H1 (cell line): ENCODE results near the gene RBM47. TPM values are rescaled to one million over a fixed set of nuclear protein-coding genes. Genes with fewer than 3 reads are reported as not detected.

ENCODE experiments used
- CTCF ChIA-PET: fragments of 300-600 bp; sonication (Branson Sonifier 250); formaldehyde crosslinking; loops from one replicate; lab custom pipeline; 2021; ENCODE audit not compliant: partially characterized antibody; lab: Charles Lee
- POLR2A ChIA-PET: fragments of 300-600 bp; sonication (Branson Sonifier 250); formaldehyde crosslinking; loops from one replicate; lab custom pipeline; 2021; ENCODE audit warnings: inconsistent platforms; ENCODE audit not compliant: partially characterized antibody; lab: Charles Lee
- DNase-seq, 2 experiments: peaks; one replicate each; pipeline versions ENCODE4 v3.0.0 to v3.0.0-alpha.2; 2010 to 2022; ENCODE audit warnings: low spot score in 2 of 2, low read depth in 1 of 2, mixed read lengths in 1 of 2
- FAIRE-seq: peaks from 2 replicates; lab custom pipeline; 2011; peaks lifted over from hg19 to GRCh38; lab: Jason Lieb, UNC
- H2AFZ ChIP-seq: 2 replicates; pipeline ENCODE4 v1.8.1; 2012; ENCODE audit warnings: low read length, inconsistent platforms
- H2AK5ac ChIP-seq: 2 replicates; pipeline ENCODE4 v1.6.1; 2013; ENCODE audit warnings: low read depth, low read length
- H2BK120ac ChIP-seq: replicated peaks from 2 replicates; pipeline ENCODE3; 2013; ENCODE audit warnings: low read depth, low read length, inconsistent platforms
- H2BK12ac ChIP-seq: 2 replicates; pipeline ENCODE4 v1.6.1; 2013; ENCODE audit warnings: low read depth, low read length
- H2BK15ac ChIP-seq: 2 replicates; pipeline ENCODE4 v1.6.1; 2013; ENCODE audit warnings: low read length
- H2BK20ac ChIP-seq: 2 replicates; pipeline ENCODE4 v1.6.1; 2013; ENCODE audit warnings: low read length
- H2BK5ac ChIP-seq: 2 replicates; pipeline ENCODE4 v1.6.1; 2013; ENCODE audit warnings: low read depth, low read length
- H3K14ac ChIP-seq: 2 replicates; pipeline ENCODE4 v1.6.1; 2013; ENCODE audit warnings: inconsistent platforms; ENCODE audit not compliant: insufficient read length
- H3K18ac ChIP-seq: 2 replicates; pipeline ENCODE4 v1.6.1; 2013; ENCODE audit warnings: low read length; ENCODE audit errors: extremely low read depth
- H3K23ac ChIP-seq: 2 replicates; pipeline ENCODE4 v1.6.1; 2013; ENCODE audit warnings: inconsistent platforms; ENCODE audit not compliant: insufficient read length
- H3K23me2 ChIP-seq: 2 replicates; pipeline ENCODE4 v1.6.1; 2013; ENCODE audit warnings: low read depth, low read length
- H3K27ac ChIP-seq: 2 replicates; pipeline ENCODE4 v1.6.1; 2011; ENCODE audit warnings: low read depth, low read length, inconsistent platforms
- H3K27me3 ChIP-seq, 4 experiments: replicated peaks in 1 of 4; 1 replicate in 1 of 4; 2 replicates in 3 of 4; pipeline versions ENCODE4 v1.6.1 to v1.8.1; 2011 to 2013; ENCODE audit warnings: low read length in 3 of 4, mild to moderate bottlenecking in 3 of 4, inconsistent platforms in 2 of 4, mixed read lengths in 2 of 4, moderate library complexity in 1 of 4; ENCODE audit not compliant: control insufficient read depth in 3 of 4, insufficient read depth in 3 of 4; ENCODE audit errors: extremely low read depth in 1 of 4
- H3K36me3 ChIP-seq, 4 experiments: 2 replicates each; pipeline versions ENCODE4 v1.6.1 to v1.8.1; 2011 to 2013; ENCODE audit warnings: mild to moderate bottlenecking in 4 of 4, low read length in 3 of 4, moderate library complexity in 2 of 4, control low read depth in 1 of 4, inconsistent platforms in 1 of 4; ENCODE audit not compliant: insufficient read depth in 4 of 4, control insufficient read depth in 2 of 4
- H3K4ac ChIP-seq: replicated peaks from 2 replicates; pipeline ENCODE3; 2013; ENCODE audit warnings: low read length, low read depth, mixed read lengths, inconsistent platforms; ENCODE audit not compliant: insufficient read length
- H3K4me1 ChIP-seq, 4 experiments: replicated peaks in 1 of 4; 1 replicate in 1 of 4; 2 replicates in 3 of 4; pipeline versions ENCODE4 v1.6.1 to v1.8.1; 2011 to 2013; ENCODE audit warnings: low read length in 3 of 4, inconsistent platforms in 2 of 4, mixed read lengths in 1 of 4; ENCODE audit not compliant: insufficient read depth in 4 of 4, control insufficient read depth in 3 of 4
- H3K4me2 ChIP-seq, 2 experiments: 2 replicates each; pipeline versions ENCODE4 v1.6.1 to v1.8.1; 2011 to 2013; ENCODE audit warnings: low read depth in 2 of 2, low read length in 2 of 2, control low read depth in 1 of 2, inconsistent platforms in 1 of 2, mild to moderate bottlenecking in 1 of 2; ENCODE audit not compliant: insufficient read depth in 1 of 2
- H3K4me3 ChIP-seq, 4 experiments: fragments of 200-600, 300-600 bp in 1 of 4; sonication (generic), shearing (Covaris generic), sonication (Bioruptor Twin) in 1 of 4; 2 replicates each; pipeline versions ENCODE4 v1.5.1 to v1.8.1; 2011 to 2016; ENCODE audit warnings: low read length in 4 of 4, low read depth in 3 of 4, control low read depth in 2 of 4, inconsistent platforms in 2 of 4, mild to moderate bottlenecking in 2 of 4, mixed read lengths in 1 of 4, moderate library complexity in 1 of 4; ENCODE audit not compliant: insufficient read depth in 2 of 4; ENCODE audit errors: extremely low read depth in 1 of 4
- H3K56ac ChIP-seq: replicated peaks from 2 replicates; pipeline ENCODE3; 2013; ENCODE audit warnings: low read depth, mild to moderate bottlenecking, mixed read lengths, low read length, inconsistent platforms; ENCODE audit not compliant: insufficient read length
- H3K79me1 ChIP-seq: 2 replicates; pipeline ENCODE4 v1.6.1; 2013; ENCODE audit warnings: low read depth, low read length, control low read depth
- H3K79me2 ChIP-seq, 2 experiments: 2 replicates each; pipeline versions ENCODE4 v1.6.1 to v1.8.1; 2012 to 2013; ENCODE audit warnings: low read length in 2 of 2, mild to moderate bottlenecking in 2 of 2, inconsistent platforms in 1 of 2; ENCODE audit not compliant: insufficient read depth in 2 of 2, control insufficient read depth in 1 of 2
- H3K9ac ChIP-seq, 4 experiments: replicated peaks in 1 of 4; 1 replicate in 1 of 4; 2 replicates in 3 of 4; pipeline versions ENCODE4 v1.6.1 to v1.8.1; 2011 to 2013; ENCODE audit warnings: low read depth in 3 of 4, low read length in 3 of 4, control low read depth in 2 of 4, mild to moderate bottlenecking in 2 of 4, moderate library complexity in 2 of 4, inconsistent platforms in 1 of 4; ENCODE audit errors: extremely low read depth in 1 of 4
- H3K9me3 ChIP-seq, 2 experiments: 2 replicates each; pipeline versions ENCODE4 v1.6.1 to v1.8.1; 2012 to 2013; ENCODE audit warnings: mild to moderate bottlenecking in 2 of 2, moderate library complexity in 2 of 2, control low read depth in 1 of 2, inconsistent platforms in 1 of 2, low read depth in 1 of 2, low read length in 1 of 2, mixed read lengths in 1 of 2; ENCODE audit not compliant: insufficient read depth in 2 of 2
- H4K20me1 ChIP-seq, 2 experiments: replicated peaks in 1 of 2; 2 replicates each; pipeline versions ENCODE3 to v1.8.1; 2011 to 2013; ENCODE audit warnings: inconsistent platforms in 2 of 2, low read length in 2 of 2, mild to moderate bottlenecking in 1 of 2; ENCODE audit not compliant: insufficient read depth in 2 of 2, control insufficient read depth in 1 of 2
- H4K5ac ChIP-seq: 2 replicates; pipeline ENCODE4 v1.6.1; 2013; ENCODE audit warnings: low read length, low read depth, mixed read lengths, inconsistent platforms; ENCODE audit not compliant: insufficient read length
- H4K8ac ChIP-seq: 2 replicates; pipeline ENCODE4 v1.8.0; 2013; ENCODE audit warnings: mild to moderate bottlenecking, moderate library complexity, low read length, inconsistent platforms; ENCODE audit not compliant: insufficient read depth; ENCODE audit errors: extremely low read depth
- H4K91ac ChIP-seq: replicated peaks from 2 replicates; pipeline ENCODE3; 2013; ENCODE audit warnings: low read length, mixed read lengths, inconsistent platforms; ENCODE audit not compliant: insufficient read length
- CBX5 ChIP-seq: fragments of 300-800, 300-1000 bp; sonication (generic); IDR thresholded peaks from 2 replicates; pipeline ENCODE4 v1.7.1; 2016; ENCODE audit warnings: antibody characterized with exemption, low read length, low read depth
- RAD21 ChIP-seq, 2 experiments: IDR thresholded peaks in 1 of 2; conservative IDR thresholded peaks in 1 of 2; 2 replicates each; pipeline ENCODE4 v1.6.1; 2011; ENCODE audit warnings: low read depth in 2 of 2, low read length in 2 of 2, improper control_type of control experiment in 1 of 2, inconsistent platforms in 1 of 2, mild to moderate bottlenecking in 1 of 2, moderate library complexity in 1 of 2
- TCF12 ChIP-seq: IDR thresholded peaks from 2 replicates; pipeline ENCODE4 v1.6.1; 2011; ENCODE audit warnings: low read depth, mild to moderate bottlenecking, low read length
- WGBS, 2 experiments: shearing (Covaris generic) in 1 of 2; methylation state at CpG; one replicate each; pipeline versions ENCODE4 v1.1.6 to v1.1.7; 2013 to 2015; ENCODE audit warnings: low lambda C conversion rate in 2 of 2, mixed read lengths in 2 of 2, inconsistent platforms in 1 of 2, low coverage in 1 of 2, missing lambda C conversion rate in 1 of 2; ENCODE audit not compliant: insufficient replicate concordance in 2 of 2, insufficient coverage in 1 of 2, insufficient read length in 1 of 2; ENCODE audit errors: extremely low coverage in 1 of 2, missing lambda C conversion rate in 1 of 2; 5-methylcytosine and 5-hydroxymethylcytosine counted together
- polyA plus RNA-seq, 7 experiments: library from polyadenylated mRNA; depleted of rRNA in 3 of 7; stranded (reverse) in 5 of 7; unstranded in 2 of 7; fragments of >200 nt in 5 of 7; fragments of 200-250 nt in 2 of 7; gene quantifications; 1 replicate in 5 of 7; 2 replicates in 1 of 7; 4 replicates in 1 of 7; pipeline versions ENCODE4 v1.2.1 to v1.2.3, GENCODE V29; 2011 to 2013; ENCODE audit warnings: missing spikeins in 2 of 7, mixed read lengths in 2 of 7
- total RNA-seq: library from RNA; stranded (reverse); fragmentation: NEBNext Ultra II Directional; extraction: Animal tissue kit (Norgen Biotek cat#: 25700); gene quantifications from 2 replicates; pipeline ENCODE4 v1.2.1, GENCODE V29; 2021
- TF ChIP-seq, protein P1 (sequence below), 3 experiments: IDR thresholded peaks; 1 replicate in 2 of 3; 2 replicates in 1 of 3; pipeline versions ENCODE4 v1.5.1 to v1.6.1; 2011; ENCODE audit warnings: low read length in 3 of 3, mild to moderate bottlenecking in 3 of 3, inconsistent platforms in 2 of 3, low read depth in 1 of 3, moderate library complexity in 1 of 3; ENCODE audit not compliant: insufficient read depth in 1 of 3; ENCODE audit errors: control extremely low read depth in 1 of 3

The RBM47 gene
- total and polyA plus RNA-seq, 2 of the 8 experiments (the other 6 are each of a cell fraction or from before 2014, with no cell fraction given), result 42.8 to 78.9 TPM

DNA sequence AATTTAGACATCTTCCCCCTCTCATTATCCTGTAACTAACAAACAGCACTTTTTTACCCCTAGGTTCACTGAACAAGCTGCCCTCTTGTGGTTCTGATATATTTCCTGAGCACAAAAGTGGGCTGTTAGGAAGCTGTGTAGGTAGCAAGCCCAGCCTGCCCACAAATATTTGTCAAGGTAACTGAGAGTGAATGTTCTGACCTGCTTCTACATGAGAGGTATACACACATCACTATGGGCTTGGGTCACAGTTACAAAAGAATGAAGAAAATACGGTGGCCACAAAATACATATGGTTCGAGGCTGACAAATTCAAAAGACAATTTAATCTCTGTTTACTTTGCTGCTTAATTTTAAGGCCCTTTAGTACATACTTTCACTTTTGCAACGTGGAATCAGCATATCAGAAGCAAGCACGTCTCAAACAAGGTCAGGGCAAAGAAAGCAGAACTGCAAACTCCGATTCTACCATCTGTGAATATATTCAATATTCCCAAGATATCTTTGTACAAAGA, 78.7 kb downstream of the RBM47 start:
- H3K4me2 ChIP-seq, result no peak overlapping the region
- no peak overlapping the region for H2BK20ac ChIP-seq
- no peak overlapping the region for H4K8ac ChIP-seq
- no peak for DNase-seq
- H3K27me3 ChIP-seq, result no peaks in the 10 kb centered on the region
- H3K23me2 ChIP-seq, result no peaks in the 10 kb centered on the region
- WGBS, 2 experiments, result 79% methylated on average over 5 of the region's 5 CpGs; no CpG with 5 or more reads in 1 of the 2 experiments
- TF ChIP-seq RAD21 (IDR thresholded peaks at IDR 0.05 in 1 of 2, conservative IDR thresholded peaks at IDR 0.05 in 1 of 2; ENCODE audit: low read depth in 2 of 2, low read length in 2 of 2), result peak; percentile 21 to 46; a peak in 3 of 4 replicates
- TF ChIP-seq CBX5, result no peak
- TF ChIP-seq TCF12, result no peak
- TF ChIP-seq, protein P1, sequence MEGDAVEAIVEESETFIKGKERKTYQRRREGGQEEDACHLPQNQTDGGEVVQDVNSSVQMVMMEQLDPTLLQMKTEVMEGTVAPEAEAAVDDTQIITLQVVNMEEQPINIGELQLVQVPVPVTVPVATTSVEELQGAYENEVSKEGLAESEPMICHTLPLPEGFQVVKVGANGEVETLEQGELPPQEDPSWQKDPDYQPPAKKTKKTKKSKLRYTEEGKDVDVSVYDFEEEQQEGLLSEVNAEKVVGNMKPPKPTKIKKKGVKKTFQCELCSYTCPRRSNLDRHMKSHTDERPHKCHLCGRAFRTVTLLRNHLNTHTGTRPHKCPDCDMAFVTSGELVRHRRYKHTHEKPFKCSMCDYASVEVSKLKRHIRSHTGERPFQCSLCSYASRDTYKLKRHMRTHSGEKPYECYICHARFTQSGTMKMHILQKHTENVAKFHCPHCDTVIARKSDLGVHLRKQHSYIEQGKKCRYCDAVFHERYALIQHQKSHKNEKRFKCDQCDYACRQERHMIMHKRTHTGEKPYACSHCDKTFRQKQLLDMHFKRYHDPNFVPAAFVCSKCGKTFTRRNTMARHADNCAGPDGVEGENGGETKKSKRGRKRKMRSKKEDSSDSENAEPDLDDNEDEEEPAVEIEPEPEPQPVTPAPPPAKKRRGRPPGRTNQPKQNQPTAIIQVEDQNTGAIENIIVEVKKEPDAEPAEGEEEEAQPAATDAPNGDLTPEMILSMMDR (IDR thresholded peaks at IDR 0.05; ENCODE audit: control extremely low read depth in 1 of 3, insufficient read depth in 1 of 3, low read depth in 1 of 3, low read length in 3 of 3), result peak in 2 of 3 experiments; percentile 25 to 44; a peak in 2 of 4 replicates
- FAIRE-seq, result no peak
- H3K18ac ChIP-seq, result no peak overlapping the region
- no peak overlapping the region for H2BK120ac ChIP-seq
- H2AK5ac ChIP-seq, result no peak overlapping the region
- no peak overlapping the region for H3K27ac ChIP-seq
- H3K56ac ChIP-seq, result no peak overlapping the region
- no peaks in the 10 kb centered on the region for H3K9me3 ChIP-seq
- peaks cover 0 to 58% of the 10 kb centered on the region in 2 experiments; a peak in 2 of 4 replicates for H3K79me2 ChIP-seq
- H4K91ac ChIP-seq, result no peak overlapping the region
- no peak overlapping the region for H3K23ac ChIP-seq
- H2BK5ac ChIP-seq, result no peak overlapping the region
- no peak overlapping the region for H2AFZ ChIP-seq
- peaks cover 16% of the 10 kb centered on the region for H3K79me1 ChIP-seq
- H3K36me3 ChIP-seq, result peaks cover 2 to 12% (median 6%) of the 10 kb centered on the region in 4 experiments; a peak in 7 of 8 replicates
- peaks cover 0 to 9% of the 10 kb centered on the region in 2 experiments for H4K20me1 ChIP-seq
- ChIA-PET POLR2A (interaction anchor here (0.6 kb wide), 1 partner anchor 332 kb away, joined by 3 read pairs; no protein-coding TSS in a partner anchor), CTCF (interaction anchor here (0.6 to 1.6 kb wide), 5 partner anchors 10 to 397 kb away, joined by 3 to 7 read pairs (median 4); no protein-coding TSS in a partner anchor)
- peaks cover 3 to 12% (median 5%) of the 10 kb centered on the region in 4 experiments; a peak in 5 of 7 replicates for H3K4me1 ChIP-seq
- H3K9ac ChIP-seq, result no peak overlapping the region
- no peak overlapping the region for H3K14ac ChIP-seq
- no peak overlapping the region for H2BK15ac ChIP-seq
- no peak overlapping the region for H4K5ac ChIP-seq
- H2BK12ac ChIP-seq, result no peak overlapping the region
- no peak overlapping the region for H3K4ac ChIP-seq
- no peak overlapping the region for H3K4me3 ChIP-seq
